ENCODE measurements around the gene TNFRSF19. TPM values are rescaled to one million over a fixed set of nuclear protein-coding genes. Genes with fewer than 3 reads are reported as not detected.
A peak's percentile ranks its signal among the peaks of the same experiment; 100 is the strongest.
"Not testable (repeated sequence)": the region's sequence is repeated elsewhere in the genome, so short reads cannot be mapped to it uniquely, and the experiment has no call there.

Gene TNFRSF19
- 10 to 100 TPM; 49.0 to 52.6 (median 52.0) TPM for polyA plus RNA-seq (ENCODE audit: insufficient read length in 4 of 4)

DNA sequence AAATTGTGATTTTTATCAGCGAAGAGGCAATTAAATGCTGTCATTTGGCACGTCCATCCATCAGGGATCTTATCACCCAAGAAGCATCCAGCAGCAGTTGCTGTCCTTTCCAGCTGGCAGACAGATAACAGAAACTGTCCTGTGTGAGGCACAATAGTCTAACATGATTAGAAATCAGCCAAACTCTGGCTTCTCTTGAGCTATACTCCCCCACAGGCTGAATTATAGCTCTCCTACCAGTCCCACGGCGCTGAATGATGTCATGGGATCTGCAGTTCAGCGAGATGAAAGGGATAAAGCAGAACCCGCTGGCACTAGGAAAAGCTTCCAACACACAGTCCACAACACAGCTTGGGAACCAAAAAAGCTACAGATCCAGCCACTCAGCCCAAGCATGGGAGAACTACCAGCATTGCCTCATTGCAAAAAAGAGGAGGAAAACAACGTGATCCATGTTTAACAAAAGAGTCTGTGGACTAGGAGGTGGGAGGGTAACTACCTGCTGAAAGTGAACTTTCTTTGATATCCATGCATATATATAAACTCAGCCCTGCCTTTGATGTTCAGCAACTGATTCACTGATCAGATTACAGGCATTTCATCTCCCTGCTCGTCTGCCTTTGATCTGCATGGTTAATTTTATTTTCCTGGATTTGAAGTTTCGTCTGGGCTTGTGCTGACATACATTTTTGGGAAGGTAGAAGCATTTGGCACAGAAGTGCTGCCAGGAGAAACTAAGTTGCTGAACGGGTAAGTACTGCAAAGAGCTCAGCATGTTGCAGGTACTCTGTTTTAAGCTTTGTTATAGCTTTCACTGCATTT, at the start of gene TNFRSF19:
Gene TNFRSF19, plus strand, starts transcription at position 314 of the 822 bp plus-strand sequence. CDS start 19,772 bp downstream, outside the sequence.
- peak in 3 of 4 donors; percentile 61 to 80 (median 80) for DNase-seq (ENCODE audit: low read depth in 4 of 4, low spot score in 2 of 4)

DNA sequence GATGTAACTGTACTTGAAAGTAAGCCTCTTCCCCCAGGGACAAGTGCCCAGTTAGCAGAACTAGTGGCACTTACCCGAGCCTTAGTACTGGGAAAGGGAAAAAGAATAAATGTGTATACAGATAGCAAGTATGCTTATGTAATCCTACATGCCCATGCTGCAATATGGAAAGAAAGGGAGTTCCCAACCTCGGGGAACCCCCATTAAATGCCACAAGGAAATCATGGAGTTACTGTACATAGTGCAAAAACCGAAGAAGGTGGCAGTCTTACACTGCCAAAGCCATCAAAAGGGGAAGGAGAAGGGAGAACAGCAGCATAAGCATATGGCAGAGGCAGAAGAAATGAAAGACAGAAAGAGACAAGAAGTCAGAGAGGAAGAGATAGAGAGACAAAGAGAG, 40.3 kb upstream of the TNFRSF19 start:
- not testable (repeated sequence) for DNase-seq (ENCODE audit: low read depth in 4 of 4, low spot score in 2 of 4)

GRCh38 chr13:23531446-23531845, 38.8 kb upstream of the TNFRSF19 start:
- DNase-seq (ENCODE audit: low read depth in 4 of 4, low spot score in 2 of 4): no peak

GRCh38 chr13:23534090-23534489, 36.1 kb upstream of the TNFRSF19 start:
- DNase-seq (ENCODE audit: low read depth in 4 of 4, low spot score in 2 of 4): no peak

DNA sequence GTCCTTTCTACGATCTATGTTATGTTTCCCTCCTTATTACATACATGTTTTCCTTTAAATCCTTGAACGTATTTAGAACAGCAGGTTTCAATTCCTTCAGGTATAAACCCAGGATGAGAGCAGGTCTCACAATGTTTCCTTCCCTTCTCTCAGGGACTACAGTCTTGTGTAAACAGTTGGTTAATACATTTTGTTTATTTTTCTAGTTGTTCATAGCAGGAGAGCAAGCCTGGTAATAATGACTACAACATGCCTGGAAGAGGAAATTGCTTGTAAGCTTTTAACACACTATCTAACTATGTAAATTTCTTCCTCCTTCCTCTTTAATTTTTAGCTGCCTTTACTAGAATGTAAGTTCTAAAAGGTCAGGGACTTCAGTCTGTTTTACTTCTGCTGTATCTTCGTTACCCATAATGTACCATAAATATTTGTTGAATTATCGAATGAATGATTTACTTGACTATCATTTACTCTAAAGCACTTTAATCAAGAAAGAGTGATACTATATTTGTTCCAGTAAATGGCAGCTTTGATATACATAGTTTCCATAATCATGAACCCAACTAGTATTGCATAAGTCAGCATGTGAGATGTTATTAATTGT, 28.9 kb upstream of the TNFRSF19 start:
- no peak for DNase-seq (ENCODE audit: low read depth in 4 of 4, low spot score in 2 of 4)

DNA sequence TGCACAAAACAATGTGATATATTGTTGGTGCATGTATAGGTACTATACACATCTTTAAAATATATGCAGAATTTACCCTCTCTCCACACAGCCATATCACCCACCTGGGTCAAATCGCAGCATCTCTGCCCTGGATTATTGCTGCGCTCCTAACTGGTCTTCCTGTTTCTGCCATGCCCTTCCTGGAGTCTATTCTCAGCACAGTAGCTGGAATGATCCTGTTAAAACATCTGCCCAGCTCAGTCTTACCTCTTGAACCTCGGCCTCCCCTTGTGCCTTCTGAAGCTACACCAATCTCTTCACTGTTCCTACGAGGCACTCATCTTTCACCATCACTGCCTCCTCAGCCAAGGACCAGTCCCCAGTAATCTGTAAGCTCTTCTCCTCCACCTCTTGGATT, 25.5 kb upstream of the TNFRSF19 start:
- no peak for DNase-seq (ENCODE audit: low read depth in 4 of 4, low spot score in 2 of 4)

- DNase-seq (ENCODE audit: low read depth in 4 of 4, low spot score in 2 of 4): no peak
Measured at GRCh38 chr13:23547000-23547590, 23.1 kb upstream of the TNFRSF19 start.

DNA sequence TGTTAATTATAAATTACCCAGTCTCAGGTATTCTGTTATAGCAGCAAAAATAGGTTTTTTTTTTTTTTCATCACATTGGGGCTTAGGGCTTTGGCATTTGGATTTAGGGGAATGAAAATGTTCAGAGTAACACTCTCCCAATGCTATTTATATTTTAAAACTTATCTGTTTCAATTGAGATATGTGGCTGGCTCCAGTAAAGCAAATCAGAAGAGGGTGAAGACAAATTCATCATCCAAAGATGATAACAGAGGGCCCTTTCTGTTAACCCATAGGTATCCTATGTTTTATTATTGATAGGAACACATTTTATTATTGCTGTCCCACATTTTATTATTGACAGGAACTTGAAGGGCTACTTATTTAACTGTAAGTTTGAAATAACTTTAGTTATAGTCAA, 20.5 kb upstream of the TNFRSF19 start:
- no peak for DNase-seq (ENCODE audit: low read depth in 4 of 4, low spot score in 2 of 4)

GRCh38 chr13:23550163-23550562, 20.0 kb upstream of the TNFRSF19 start:
- no peak for DNase-seq (ENCODE audit: low read depth in 4 of 4, low spot score in 2 of 4)

- no peak for DNase-seq (ENCODE audit: low read depth in 4 of 4, low spot score in 2 of 4)
Measured at GRCh38 chr13:23551213-23552008, 18.8 kb upstream of the TNFRSF19 start.

DNA sequence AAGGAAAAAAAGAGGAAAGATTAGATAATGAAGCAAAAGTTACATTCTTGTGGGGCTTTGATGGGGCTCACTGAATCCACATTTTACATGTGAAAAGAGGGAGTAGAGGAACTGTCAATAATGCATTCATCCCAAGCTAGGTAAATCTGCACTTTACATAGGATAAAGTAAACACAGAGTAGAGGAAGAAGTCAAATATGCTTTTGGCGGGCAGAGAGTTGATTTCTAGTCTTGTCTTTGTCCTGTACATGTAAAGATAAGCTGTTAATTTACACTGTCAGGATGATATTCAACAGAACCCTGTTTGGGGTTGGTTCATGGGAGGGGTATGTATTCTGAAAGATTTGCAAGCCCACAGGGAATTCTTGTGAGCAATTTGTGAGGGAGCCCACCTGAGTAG, 18.0 kb upstream of the TNFRSF19 start:
- DNase-seq (ENCODE audit: low read depth in 4 of 4, low spot score in 2 of 4): no peak

DNA sequence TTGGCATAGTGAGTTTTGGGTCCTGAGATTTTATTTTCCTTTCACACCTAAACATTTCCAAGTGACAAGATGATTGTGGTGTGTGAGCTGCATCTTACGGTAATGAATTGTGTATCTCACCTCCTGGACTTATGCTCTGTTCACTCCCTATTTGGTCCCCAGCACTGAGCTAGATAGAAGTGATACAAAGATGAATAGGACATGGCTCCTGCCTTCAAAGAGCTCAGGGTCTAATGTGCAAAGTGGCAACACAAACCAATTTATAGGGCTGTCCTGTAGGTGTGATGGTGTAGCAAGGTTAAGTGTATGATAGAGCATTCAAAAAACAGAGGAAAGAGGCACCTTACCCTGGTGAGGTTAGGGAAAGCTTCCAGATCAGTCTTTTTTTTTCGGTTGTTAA, 17.6 kb upstream of the TNFRSF19 start:
- no peak for DNase-seq (ENCODE audit: low read depth in 4 of 4, low spot score in 2 of 4)

- no peak for DNase-seq (ENCODE audit: low read depth in 4 of 4, low spot score in 2 of 4)
Measured at GRCh38 chr13:23554000-23554399, 16.2 kb upstream of the TNFRSF19 start.

- no peak for DNase-seq (ENCODE audit: low read depth in 4 of 4, low spot score in 2 of 4)
Measured at GRCh38 chr13:23557043-23557442, 13.2 kb upstream of the TNFRSF19 start.

- DNase-seq (ENCODE audit: low read depth in 4 of 4, low spot score in 2 of 4): no peak
Measured at GRCh38 chr13:23557733-23558132, 12.5 kb upstream of the TNFRSF19 start.

- DNase-seq (ENCODE audit: low read depth in 4 of 4, low spot score in 2 of 4): no peak
Measured at GRCh38 chr13:23558675-23559536, 11.3 kb upstream of the TNFRSF19 start.

GRCh38 chr13:23560571-23561089, 9.6 kb upstream of the TNFRSF19 start:
- DNase-seq (ENCODE audit: low read depth in 4 of 4, low spot score in 2 of 4): no peak

- DNase-seq (ENCODE audit: low read depth in 4 of 4, low spot score in 2 of 4): no peak
Measured at GRCh38 chr13:23561261-23561660, 9.0 kb upstream of the TNFRSF19 start.

DNA sequence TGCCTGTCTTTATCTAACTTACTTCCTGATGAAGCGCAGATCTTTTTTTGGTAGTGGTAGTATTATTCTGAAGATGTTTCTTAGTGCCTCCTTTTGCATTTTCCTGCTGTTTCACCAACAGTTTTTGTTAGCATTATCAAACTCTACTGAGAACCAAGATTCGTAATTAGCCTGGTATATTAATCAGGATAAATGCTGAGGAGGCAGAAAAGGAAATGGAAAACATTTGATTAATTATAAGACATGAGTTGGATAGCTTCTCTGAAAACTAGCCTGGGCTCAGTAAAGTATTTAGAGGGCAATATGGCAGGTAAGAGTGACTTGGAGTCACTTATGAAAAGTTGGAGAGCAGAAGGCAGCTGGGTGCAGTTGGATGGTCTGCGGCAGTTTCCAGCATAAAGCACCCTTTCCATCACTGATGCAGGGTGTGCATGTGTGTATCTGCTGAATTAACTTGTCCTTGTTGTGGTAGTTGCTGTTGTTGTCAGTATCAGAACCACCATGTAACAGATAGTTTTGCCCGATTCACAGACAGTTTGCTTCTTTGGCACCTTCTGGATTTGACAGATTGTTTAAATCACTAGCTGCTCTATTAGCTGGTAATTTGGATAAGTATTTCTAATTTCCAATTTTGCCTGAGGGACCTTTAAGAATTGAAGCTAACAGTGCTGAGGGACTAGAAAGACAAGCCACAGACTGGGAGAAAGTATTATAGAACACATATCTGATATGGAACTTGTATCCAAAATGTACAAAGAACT, 6.9 kb upstream of the TNFRSF19 start:
- DNase-seq (ENCODE audit: low read depth in 4 of 4, low spot score in 2 of 4): no peak
